GM21423 (cell line): Measurements from ENCODE around the gene ABHD13.
"Not testable (repeated sequence)": the region's sequence is repeated elsewhere in the genome, so short reads cannot be mapped to it uniquely, and the experiment has no call there.

Experiments
- ATAC-seq: cut with Tn5 transposase; IDR thresholded peaks from one replicate; pipeline ENCODE4 v1.9.1; 2021; ENCODE audit warnings: mild to moderate bottlenecking, moderate library complexity; ENCODE audit not compliant: unreplicated experiment

ABHD13 gene

DNA sequence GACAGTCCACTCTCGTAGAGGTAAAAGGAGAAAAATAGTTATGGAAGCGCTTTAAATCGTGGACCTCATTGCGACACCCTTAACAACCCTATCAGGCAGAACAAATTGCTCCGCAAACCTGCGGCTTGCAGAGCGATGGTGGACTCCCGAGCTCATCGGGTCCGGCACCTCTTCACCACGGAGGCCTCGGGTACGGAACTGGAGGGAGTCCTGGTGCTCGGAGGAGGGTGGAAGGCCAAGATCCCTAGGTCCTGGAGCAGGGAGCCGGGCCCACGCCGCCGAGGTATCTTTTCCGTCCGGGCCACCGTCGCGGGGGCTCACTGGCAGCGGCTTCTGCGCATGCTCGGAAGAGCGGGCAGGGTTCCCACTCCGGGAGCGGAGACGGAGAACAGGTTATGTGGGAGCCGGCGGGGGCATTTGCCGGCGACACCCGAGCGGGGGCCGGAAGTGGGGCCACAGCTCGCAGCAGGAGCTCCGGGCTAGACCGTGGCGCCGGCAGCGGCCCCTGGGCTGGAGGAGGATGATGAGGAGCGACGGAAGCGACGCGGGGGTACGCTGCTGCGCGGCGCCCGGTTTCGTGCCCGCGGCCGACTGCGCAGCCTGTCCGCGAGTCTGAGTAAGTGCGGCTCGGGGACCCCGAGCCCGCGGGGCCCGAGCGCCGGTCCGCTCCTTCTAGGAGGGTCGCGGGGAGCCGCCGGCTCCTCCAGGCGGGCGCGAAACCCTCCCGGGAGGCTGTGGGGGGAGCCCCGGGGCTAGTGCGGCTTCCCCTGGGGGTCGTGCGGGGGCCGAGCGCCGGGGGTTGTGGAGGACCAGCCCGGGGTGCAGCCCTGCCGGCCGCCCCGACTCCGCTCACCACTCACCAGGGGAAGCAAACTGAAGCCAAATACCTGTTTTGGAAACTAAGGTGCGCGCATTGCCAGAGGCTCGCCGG, at the start of gene ABHD13:
TSS of gene ABHD13 (plus strand) at position 349 of the 931 bp plus-strand sequence. CDS start 10,827 bp downstream, outside the sequence.
- ATAC-seq: peak; percentile 74

DNA sequence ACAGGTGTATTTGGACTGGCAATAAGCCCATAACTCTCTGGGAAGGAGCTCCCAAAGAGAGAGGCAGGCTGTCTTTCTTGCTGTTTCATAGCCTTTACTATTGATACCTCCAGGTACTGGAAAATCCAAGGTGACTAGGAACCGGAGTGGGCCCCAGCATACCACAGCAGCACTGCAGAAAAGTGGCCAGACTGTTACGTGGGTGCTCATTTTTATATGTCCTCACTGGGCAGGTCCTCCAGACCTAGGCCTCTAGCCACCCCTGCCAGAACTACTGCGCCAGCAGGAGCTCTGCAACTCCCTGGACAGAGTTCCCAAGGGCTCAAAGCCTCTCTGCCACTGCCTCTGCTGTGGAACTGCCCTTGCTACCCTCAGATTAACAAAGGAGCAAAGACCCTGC, 49.3 kb upstream of the ABHD13 start:
- no peak for ATAC-seq

GRCh38 chr13:108176685-108177274, 41.4 kb upstream of the ABHD13 start:
- no peak for ATAC-seq

DNA sequence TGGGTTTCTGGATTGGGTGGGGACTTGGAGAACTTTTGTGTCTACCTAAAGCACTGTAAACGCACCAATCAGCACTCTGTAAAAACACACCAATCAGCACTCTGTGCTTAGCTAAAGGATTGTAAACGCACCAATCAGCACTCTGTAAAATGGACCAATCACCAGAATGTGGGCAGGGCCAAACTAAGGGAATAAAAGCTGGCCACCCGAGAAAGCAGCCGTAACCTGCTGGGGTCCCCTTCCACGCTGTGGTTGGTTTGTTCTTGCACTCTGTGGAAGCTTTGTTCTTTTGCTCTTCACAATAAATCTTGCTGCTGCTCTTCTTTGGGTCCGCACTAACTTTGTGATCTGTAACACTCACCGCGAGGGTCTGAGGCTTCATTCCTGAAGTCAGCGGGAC, 40.1 kb upstream of the ABHD13 start:
- no peak for ATAC-seq

DNA sequence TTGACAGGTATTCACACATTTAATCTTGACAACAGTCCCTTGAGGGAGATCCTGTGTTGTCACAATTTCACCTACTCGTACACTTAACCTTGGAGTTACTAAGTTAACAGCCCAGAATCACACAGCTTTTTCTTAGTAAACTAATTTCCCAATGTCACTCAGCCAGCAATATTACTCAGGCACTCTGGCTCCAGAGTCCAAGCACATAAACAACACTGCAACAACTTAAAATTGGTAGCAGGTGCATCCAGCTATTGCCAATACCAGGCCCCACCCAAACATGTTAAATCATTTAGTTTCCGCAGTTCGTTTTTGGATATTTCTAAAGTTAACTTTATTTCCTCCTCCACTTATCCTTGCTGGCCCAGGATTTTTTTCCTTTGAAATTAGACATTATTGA, 35.5 kb upstream of the ABHD13 start:
- ATAC-seq: no peak

DNA sequence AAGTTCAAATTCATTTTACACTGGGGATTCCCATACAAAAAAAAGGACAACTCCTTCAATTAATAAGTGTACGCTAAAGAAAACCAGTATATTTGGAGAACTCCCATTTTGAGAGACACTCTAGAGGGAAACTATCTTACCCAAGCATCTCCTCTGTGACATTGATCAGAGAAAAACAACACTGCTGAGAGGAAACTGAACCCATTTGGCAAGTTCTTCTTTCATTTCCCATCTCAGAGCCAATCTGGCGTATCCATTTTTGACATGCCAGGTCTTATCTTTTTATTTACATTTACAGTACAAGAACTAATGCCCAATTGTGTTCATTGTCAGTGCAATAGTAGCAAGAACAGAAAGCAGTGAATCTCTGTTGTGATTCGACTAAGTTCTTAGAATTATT, 33.0 kb upstream of the ABHD13 start:
- ATAC-seq: no peak

- ATAC-seq: no peak
These were observed 29.9 kb upstream of the ABHD13 start for GRCh38 chr13:108188260-108188659.

- ATAC-seq: no peak
These were observed 27.3 kb upstream of the ABHD13 start for GRCh38 chr13:108190897-108191296.

DNA sequence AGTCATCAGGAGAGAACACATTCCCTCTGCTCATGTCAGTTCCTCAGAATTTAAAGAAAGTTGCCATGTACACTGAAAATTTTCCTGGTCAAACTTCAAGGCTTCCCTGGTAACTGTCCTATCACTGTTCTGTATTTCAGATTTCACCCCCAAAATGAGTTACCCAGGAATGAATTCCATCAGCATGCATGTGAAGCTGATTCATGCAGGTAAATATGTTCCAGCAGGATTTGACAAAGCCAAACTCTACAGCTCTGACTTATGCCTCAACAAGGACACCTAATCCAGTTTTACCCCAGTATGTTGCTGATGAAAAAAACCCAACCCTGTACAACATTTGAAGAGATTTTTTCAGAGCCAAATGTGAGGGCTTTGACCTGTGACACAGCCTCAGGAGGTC, 24.4 kb upstream of the ABHD13 start:
- ATAC-seq: no peak

DNA sequence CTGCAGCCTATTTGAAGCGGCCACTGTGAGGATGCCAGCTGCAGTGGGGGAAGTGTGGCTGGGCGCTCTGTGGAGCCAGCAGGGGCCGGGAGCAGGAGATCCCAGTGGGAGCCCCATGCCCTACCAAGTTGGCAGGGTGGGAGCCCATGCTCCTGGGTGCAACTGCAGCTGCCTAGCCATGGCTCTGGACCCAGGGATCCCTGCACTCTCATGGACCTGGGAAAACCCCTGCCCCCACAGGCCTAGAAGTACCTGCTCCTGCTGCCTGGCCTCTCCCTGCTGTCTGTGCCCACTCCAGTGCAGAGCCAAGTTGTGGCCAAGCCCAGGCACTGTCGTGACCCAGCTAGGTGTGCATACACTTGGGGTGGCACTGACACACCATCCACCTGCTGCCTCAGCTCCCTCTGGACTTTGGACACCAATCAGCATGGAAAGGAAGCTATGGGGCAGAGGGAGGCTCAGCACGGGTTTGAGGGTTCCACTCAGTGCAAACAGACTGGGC, 23.7 kb upstream of the ABHD13 start:
- no peak for ATAC-seq

DNA sequence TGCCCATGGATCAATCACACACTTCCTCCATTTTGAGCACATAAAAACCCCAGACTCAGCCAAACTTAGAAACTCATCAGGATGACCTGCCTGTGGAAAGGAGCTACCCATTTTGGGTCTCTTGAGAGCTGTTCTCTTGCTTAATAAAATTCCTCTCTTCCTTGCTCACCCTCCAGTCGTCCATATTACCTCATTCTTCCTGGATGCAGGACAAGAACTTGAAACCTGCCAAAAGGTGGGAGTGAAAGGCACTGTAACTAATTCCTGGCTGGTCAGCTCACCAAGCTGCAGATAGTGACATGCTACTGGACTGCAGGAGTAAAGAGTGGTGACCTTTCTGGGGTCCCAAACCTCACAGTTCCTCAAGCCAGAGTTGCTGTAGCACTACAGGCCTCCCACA, 23.0 kb upstream of the ABHD13 start:
- no peak for ATAC-seq

DNA sequence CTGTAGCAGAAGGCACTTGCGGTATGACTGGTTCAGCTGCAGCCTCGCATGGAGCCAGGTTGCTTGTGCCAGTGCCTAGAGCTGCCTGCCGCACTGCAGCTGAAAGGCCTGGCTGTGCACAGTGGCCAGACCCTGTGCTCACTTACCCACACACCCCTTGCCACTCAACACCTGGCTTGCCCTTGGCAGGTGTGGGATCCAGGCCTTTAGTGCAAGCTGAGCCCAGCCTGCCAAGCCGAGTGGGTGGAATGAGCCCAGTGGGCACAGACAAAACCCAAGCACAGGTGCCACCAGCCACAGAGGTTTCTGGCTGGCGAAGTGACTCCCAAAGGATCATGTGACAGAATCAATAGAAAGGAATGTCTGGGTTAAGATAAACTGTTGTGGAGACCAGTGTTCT, 22.3 kb upstream of the ABHD13 start:
- ATAC-seq: no peak

- ATAC-seq: no peak
These were observed 17.3 kb upstream of the ABHD13 start for GRCh38 chr13:108200781-108201398.

DNA sequence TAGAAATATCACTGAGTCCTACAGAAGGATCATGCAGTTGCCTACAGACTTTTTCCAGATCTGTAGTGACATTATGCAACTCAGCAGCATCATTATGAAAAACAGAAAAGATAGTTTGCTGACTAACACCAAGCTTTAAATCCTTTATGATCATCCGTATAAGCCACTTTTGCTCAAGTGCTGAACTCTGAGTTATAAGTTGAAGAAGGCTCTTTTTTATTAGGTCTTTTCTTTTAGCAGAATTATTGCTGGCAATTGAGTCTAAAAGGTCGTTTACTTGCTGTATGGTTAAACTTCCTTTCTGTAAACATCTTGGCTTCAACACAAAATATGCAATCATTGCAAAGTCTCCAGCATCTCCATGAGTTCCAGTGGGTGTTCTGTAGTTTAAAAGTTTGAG, 7.6 kb upstream of the ABHD13 start:
- no peak for ATAC-seq

- peak; percentile 47 for ATAC-seq
These were observed 5.3 kb upstream of the ABHD13 start for GRCh38 chr13:108212886-108213285.

- ATAC-seq: no peak
These were observed 4.2 kb upstream of the ABHD13 start for GRCh38 chr13:108213946-108214345.

DNA sequence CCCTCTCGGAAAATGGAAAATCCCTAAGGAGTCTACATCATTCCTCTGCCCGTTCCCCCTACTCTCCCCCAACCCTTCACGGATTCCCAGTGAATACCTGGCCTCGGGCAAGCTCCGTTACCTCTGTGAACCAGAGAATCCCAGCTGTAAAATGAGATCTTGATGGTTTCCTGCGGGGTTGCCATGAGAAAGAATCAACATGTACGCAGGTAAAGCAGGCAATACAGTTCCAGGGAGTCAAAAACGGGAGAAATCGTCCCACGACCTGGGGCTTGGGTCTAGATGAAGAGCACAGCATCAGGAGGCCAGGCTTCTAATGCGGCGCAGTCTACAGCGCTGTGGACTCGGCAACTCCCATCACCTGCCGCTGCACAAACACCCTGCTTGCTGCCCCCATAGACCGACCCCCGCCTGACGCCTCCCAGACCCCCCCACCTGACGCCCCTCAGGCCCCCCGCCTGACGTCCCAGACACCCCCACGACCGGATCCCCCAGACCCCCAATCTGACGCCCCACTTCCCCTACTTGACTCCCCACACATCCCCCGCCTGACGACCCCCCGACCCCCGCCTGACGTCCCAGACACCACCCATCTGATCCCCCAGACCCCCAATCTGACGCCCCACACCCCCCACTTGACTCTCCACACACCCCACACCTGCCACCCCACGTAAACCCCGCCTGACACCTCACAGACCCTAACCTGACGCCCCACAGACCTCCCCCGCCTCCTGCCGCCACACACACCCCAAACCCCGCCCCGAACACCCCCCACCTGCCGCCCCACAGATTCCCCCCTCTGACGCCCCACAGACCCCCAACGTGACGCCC, 3.5 kb upstream of the ABHD13 start:
- no peak for ATAC-seq

DNA sequence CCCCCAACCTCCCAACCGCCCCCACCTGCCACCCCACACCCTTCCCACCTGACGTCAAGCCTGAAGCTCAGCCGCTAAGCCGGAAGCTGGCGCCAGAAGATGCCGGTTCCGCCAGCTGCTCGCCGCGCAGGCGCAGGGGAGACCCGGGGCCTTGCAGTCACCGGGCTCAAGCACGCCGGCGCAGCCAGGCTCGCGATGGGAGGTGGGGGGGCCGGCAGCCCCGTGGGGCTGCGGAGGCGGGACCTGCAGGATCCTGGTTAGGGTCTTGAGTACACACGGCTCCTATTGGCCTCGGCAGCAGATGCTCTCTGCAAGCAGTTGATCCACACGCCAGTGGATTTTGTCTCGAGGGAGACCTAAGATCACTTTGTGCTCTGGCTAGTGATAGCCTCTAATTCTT, 2.8 kb upstream of the ABHD13 start, which contains the start of gene LIG4:
TSS of gene LIG4 (minus strand) at position 101 of the 400 bp plus-strand sequence. CDS start 4,268 bp downstream, outside the sequence.
- ATAC-seq: peak; percentile 66

DNA sequence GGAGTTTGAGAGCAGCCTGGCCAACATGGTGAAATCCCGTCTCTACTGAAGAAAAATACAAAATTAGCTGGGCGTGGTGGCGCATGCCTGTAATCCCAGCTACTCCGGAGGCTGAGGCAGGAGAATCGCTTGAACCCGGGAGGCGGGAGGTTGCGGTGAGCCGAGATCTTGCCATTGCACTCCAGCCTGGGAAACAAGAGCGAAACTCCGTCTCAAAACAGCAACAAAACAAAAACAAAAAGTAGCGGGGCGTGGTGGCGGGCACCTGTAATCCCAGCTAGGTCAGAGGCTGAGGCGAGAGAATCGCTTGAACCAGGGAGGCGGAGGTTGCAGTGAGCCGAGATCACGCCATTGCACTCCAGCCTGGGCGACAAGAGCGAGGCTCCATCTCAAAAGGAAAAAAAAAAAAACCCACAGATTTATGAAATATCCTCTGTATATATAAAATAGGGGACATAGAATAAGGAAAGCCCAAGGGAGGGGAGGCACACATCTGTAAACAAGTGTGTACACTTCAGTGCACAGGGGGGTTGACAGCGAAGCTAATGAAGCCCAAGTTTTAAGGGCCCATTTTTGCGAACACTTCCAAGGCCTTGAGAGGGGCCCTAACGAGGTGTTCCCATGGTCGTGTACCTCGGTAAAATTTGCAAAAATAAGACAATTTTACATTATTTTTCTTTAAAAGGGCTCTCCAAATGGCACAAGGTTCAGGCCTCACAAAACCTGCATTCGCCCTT, 717 bp upstream of the ABHD13 start:
- ATAC-seq: not testable (repeated sequence)

- ATAC-seq: no peak
These were observed 1.8 kb downstream of the ABHD13 start for GRCh38 chr13:108220041-108220440.
